ENCODE data around the gene NKX2-3.

The NKX2-3 gene

GRCh38 chr10:99526861-99527504 lies 5.8 kb upstream of the NKX2-3 start:
- DNase-seq (ENCODE audit: low read depth) = no peak

DNA sequence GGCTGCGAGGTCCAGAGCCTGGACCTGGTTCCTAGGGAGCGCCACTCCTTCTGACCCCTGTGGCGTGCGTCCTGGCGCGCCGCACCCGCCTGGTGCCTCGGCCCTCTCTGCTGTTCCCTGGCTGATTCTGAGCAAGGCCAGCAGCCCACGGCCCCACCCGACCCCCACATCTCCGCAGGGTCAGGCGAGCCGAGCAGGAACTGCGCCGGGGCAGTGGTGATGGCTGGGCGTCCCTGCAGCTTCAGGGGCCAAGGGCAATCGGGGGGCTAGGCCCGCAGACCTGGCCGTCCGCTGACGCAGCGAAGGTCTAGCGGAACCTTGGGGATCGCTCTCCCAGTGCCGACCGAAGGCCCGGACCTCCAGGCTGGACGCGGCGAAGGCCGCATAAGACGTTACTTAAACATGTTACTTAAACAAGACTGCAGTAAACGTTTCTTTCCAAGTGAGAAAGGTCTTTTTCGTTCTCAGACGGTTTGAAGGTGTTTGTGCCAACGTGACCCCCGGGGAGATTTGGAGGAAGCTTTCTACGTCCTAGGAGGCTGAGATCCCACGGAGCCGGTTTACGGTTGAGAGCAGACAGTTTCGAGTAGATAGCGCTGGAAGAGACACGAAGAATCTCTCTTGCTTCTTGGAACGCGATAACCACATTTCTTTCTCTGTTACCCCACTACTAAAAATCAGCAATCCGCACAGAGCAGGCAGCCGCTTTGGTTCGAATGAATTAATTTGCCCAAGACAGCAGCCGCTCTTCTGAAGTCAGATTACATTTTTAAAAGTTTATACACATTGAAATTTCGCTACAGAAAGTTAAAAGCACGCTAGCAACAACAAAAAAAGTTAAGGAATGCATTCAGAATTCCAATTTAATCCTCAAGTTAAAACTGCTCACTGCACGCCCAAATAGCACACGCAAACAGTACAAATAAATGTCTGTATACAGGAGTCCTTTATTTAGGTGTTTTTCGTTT lies 4.9 kb upstream of the NKX2-3 start:
- DNase-seq (ENCODE audit: low read depth) = no peak

DNA sequence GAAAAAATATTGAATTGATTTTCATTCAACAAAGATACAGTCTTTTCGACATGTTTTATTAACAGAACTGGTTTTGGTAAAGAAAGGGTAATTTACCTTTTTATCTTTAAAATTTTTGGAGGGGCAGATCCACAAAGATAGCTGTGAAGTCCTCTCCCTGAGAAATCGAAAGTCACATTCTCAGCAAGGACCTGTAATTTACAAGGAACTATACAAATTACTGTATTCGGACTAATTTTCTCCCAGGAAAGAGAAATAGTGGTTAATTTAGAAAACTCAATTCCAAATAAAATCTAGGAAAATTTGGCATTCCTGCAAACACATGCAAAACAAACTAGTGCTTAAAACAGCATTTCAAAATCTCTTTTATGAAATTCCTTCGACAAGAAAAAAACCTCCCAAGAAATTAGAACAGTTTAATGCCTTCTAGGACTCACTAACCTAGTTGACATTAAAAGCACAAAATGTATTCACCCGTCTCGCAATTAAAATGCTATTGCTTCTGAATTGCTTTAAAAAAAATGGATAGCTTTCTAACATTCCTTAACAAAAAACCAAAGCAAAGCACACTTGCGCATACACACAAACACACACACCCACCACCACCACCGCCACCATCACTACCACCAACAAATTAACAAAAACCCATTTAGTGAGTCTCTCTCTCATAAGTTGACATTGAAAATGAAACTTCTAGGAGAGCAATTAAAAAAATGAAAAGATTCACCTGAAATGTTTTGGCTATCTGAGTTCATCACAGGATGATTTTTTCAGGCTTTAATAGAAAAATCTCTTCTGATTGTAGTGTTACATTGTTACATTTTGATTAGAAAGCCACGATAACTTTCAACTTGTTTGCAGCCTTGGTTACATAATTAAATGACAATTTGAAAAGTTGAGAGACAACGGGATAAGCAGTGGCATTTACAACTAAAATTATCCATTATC lies 4.0 kb upstream of the NKX2-3 start:
- DNase-seq (ENCODE audit: low read depth) = no peak

DNA sequence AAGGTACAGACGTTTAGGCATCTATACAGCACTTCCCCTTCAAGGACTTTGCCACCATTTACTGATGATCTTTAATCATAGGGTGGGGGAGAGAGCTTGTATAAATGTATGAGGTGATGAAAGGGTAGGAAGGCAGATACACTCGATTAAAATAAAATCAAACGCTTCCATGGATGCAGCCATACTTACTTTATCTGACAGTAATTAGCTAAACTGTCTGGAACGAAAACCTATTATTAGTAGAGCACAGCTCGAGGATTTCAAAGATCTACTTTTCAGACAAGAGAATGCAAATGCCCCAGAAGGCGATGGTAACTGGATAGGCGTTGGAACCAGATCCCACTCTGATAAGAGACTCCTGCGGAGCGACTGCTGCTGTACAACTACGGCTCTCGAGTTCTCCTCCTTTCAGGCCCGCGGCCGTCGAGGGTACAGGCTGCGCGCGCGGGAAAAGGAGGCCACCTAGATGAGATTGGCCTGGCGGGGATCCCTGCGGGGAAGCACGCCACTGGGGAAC lies 3.1 kb upstream of the NKX2-3 start:
- DNase-seq (ENCODE audit: low read depth) = no peak

DNA sequence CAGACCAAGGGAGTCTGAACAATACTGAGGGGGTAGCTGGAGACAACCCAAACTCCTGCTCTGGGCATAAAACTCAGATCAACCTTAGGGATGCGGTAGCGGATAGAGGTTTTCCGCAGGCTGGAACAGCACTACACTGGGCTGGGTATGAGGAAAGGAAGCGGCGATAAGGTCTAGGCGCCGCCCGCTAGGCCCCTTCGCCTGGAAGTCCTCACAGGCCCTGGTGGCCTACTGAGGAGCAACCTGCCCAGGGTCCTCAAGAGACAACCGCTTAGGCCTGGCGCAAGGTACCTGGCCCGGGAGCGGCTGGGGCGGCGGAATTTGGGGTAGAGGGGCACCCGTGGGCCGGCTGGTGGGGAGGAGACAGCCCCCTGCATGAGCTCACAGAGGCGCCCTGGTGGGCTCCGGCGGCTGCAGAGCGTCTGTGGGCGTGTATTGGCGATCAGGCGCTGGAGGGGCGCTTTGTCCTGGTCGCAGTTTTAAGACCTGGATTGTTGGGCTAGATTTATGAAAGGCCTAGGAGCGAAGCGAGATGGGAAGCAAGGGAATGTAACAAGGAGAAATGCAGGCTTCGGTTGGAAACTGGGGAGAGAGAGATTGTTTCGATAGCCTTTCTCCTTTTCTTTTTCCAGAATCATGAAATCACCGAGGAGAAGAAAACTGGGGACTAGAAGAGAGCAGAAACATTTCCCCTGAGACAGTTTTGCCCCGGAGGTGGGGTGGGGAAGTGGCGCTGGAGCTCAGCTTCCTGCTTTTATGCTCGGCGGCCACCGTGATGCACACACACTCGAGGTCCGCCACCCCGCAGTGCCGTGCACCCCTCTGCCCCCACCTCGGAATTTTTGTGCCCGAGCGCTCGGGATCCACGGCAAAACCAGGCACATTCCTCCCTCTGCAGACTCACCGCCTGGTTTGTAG lies 2.4 kb upstream of the NKX2-3 start:
- DNase-seq (ENCODE audit: low read depth) = no peak

DNA sequence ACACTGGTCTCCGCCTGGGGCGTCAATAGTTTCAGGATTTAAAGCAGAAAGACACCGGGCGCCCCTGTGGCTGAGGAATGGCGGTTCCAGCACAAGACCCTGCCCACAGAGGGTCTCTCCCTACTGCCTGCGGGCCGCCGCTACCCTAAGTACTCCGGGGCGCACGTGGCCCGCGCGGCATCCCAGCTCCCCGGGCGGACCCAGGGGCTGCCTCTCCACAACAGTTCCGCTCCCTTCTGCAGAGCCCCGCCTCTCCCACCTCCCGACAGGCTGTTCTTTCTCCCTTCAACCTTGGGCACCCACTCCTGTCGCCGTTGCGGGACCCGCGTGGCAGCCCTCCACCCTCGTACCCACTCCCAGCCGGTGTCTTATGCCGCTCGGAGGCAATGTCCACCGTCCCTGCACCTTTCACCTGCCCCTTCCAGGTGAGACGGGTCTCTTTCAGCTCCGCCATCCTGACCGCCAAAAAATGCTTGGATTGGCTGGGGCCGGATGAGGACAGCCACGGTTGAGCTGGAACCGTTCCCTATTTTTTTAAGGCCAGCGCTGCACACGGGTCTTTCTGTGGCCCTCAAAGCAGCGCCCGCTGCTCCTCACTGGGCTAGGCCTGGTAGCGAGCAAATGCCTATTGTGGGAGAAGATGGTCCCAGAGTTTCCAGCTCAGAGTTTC lies 1.6 kb upstream of the NKX2-3 start:
- DNase-seq (ENCODE audit: low read depth) = no peak

DNA sequence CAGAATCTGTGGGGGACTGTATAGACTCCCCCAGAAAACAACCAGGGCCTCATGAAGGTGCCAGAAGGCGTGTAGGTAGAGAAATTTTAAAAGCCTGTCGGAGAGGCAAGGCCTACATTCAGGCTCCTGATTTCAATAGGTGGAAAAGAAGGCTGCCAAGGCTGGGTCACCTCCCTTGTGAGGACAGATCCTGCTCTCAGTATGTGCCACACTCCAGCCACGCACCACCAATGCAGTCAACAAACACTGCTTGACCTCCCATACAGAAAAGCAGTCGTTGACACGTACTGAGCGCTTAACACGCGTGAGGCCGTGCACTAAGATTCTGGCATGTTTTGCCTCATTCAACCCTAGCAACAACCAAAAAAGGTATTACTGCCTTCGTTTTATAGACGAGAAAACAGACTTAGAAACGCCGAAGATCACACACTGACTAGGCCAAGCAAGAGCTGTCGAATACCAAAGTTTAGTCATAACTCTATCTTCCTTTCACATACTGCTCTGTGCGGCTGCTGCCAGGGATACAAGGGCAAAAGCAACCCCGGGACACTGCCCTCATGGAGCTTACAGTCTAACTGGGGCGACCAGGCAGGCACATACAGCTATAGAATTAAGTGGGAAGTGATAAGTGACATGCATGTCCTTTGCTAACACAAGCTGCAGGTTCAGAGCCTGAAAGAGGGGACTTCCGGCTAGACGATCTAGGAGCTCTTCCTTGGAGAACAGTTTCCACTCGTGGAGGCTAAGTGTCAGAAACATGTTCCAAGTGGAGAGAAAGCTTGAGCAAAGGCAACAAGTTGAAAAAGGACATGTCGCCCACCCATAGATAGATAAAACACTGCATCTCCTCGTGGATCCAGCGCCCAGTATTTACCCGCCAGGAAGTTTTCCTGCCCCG lies 797 bp upstream of the NKX2-3 start:
- no peak for DNase-seq (ENCODE audit: low read depth)

DNA sequence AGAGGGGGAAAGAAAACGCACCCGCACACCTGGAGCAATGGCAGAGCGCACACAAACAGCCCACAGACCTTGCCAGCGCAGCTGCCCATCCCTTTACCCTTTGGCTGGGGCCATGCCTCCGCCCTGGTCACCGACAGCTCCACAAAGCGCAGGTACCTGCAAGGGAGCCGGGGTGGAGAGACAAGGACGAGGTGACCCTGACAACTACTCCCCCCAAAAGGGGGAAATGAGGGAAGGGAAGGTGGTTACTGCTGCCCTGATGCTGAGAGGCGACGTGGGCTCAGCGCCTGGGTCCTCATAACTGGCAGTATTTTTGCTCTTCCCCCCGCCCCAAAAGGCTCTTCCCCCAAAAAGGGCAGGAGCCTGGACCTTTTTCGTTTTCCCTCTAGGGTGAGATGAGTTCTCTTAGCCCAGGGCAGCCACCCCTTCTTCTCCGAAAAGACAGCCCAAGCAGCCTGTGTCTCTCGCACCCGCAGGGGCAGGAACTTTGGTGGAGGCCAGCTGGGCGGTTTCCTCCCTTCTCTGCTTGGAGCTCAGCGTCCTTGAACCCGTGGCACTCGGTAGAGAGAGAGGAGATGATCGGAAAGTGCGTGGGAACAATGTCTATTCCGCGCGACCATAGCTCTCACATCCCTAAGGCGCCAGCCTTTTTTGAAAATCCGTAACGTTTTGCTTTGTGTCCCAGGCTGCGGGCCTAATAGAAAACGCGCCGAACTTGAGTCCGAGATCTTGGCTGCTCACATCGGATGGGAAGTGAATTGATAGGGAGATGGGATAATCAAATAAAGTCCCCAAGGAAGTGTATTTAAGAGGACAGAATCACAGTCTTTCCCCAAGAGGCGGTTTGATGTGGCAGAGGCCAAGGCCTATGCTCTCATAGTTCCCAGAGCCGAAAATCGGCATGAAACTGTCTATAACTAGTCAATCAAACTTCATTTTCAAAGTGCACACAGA lies 1.0 kb downstream of the NKX2-3 start:
- DNase-seq (ENCODE audit: low read depth) = no peak

- DNase-seq (ENCODE audit: low read depth) = no peak
These were observed 1.8 kb downstream of the NKX2-3 start for GRCh38 chr10:99534450-99534938.

DNA sequence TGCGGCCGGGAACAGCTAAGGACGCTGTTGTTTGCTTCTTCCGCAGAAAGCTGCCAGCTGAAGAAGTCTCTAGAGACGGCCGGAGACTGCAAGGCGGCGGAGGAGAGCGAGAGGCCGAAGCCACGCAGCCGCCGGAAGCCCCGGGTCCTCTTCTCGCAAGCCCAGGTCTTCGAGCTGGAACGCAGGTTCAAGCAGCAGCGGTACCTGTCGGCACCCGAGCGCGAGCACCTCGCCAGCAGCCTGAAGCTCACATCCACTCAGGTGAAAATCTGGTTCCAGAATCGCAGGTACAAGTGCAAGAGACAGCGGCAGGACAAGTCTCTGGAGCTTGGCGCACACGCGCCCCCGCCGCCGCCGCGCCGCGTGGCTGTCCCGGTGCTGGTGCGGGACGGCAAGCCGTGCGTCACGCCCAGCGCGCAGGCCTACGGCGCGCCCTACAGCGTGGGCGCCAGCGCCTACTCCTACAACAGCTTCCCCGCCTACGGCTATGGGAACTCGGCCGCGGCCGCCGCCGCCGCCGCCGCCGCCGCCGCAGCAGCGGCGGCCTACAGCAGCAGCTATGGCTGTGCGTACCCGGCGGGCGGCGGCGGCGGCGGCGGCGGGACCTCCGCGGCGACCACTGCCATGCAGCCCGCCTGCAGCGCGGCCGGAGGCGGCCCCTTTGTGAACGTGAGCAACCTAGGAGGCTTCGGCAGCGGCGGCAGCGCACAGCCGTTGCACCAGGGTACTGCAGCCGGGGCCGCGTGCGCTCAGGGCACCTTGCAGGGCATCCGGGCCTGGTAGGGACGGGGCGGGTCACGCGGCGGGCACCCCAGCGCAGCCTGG lies 2.4 kb downstream of the NKX2-3 start:
- DNase-seq (ENCODE audit: low read depth) = no peak

- no peak for DNase-seq (ENCODE audit: low read depth)
These were observed 3.1 kb downstream of the NKX2-3 start for GRCh38 chr10:99535764-99536337.

DNA sequence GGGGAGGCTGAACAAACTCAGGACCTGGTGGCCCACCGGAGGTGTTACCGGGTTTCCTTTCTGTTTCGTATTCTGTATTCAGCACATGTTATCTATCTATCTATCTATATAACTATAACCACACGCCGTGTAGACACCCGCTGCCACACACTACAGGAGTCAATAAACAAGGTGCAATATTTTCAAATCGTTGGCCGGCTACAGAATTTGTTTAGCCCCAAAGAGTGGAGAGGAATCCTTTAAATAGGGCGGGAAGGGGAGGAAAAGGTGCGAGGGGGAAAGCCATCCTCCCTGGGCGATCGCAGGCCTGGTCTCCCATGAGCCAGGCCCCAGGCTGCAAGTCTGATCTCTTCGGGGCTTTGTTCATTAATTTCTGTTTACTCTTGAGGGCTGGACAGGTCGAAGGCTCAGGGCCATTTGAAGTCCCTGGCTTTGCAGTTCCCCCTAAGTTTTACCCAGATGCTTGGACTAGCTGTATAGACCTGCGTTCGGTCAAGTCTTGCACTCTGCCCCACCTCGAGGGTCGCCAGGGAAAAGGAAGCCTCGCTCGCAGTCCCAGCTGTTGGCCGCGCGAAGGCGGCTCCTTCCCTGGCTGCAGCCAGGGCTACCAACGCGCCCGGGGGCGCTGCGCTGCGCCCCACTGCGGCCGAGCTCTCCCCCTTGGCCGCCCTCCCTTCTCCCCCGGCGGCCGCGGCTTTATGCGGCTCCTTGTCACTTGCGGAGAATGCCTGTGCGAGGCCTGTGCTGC lies 3.8 kb downstream of the NKX2-3 start:
- no peak for DNase-seq (ENCODE audit: low read depth)

DNA sequence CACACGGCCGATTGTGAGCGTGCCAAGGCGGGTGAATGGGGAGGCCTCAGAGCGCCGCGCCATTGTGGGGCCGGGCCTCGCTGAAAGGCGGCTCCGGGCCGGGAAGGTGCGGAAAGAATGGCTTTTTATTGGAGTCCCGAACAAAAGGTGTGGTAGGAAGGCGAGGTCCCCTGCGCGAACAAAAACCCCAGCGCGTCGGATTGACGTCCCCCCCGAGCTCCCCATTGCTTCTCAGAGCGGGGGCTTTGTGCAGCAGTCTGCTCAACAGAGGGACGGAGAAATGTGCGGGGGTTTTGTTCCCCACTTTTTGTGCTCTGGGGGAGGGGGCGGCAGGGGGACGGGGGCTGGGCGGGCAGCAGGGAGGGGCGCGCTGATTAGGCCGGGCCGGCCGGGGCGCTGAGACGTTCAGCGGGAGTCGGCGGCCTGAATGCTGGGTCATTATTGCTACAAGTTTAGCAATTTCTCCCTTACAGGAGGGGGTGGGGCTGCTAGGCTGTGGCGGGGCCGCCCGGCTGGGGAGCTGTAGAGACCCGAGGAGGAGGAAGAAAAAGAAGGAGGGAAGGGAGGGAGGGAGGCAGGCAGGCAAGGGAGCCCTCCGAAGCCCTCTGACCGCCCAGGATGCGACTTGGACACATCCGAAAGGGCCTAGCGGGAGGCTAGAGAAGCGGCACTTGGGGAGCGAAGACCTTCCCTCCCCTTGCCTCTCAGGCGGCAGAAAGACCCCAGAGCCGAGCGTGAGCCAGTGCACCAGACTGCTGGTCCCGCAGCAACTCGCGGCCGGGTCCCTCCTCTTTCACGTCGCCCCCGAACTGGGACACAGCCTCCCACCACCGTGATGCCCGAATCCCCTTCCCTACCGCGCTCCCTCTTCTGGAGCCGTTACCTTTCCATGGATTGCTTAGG lies 4.6 kb downstream of the NKX2-3 start:
- no peak for DNase-seq (ENCODE audit: low read depth)

GRCh38 chr10:99537989-99538917 lies 5.5 kb downstream of the NKX2-3 start:
- no peak for DNase-seq (ENCODE audit: low read depth)

Data from stimulated activated CD8-positive, alpha-beta memory T cell treated with anti-CD3 and anti-CD28 coated beads, Interleukin-15, amount 100 ng/mL, for 1 hour (primary cell).